Activated B cell treated with CpG ODN at 0.5 μM for 24 hours (primary cell): ENCODE data around the gene CYP3A7. TPM values are rescaled to one million over a fixed set of nuclear protein-coding genes. Genes with fewer than 3 reads are reported as not detected.
"Not testable (repeated sequence)": the region's sequence is repeated elsewhere in the genome, so short reads cannot be mapped to it uniquely, and the experiment has no call there.

ENCODE experiments used
- ATAC-seq: fragments of 200-7000 bp; cut with Tn5 transposase; one replicate; pipeline ENCODE4 v1.10.0; 2021; ENCODE audit warnings: low read depth, mild to moderate bottlenecking, moderate library complexity
- CTCF ChIA-PET: fragments of 350-600 bp; sonication (Branson Sonifier 250); formaldehyde crosslinking; loops from one replicate; lab custom pipeline; 2021; ENCODE audit warnings: antibody characterized with exemption; lab: Charles Lee
- POLR2A ChIA-PET: fragments of 350-600 bp; sonication (Branson Sonifier 250); formaldehyde crosslinking; loops from one replicate; lab custom pipeline; 2021; ENCODE audit warnings: antibody characterized with exemption; lab: Charles Lee
- DNase-seq: peaks from one replicate; pipeline ENCODE4 v3.0.0; 2022
- H3K27ac Mint-ChIP-seq: one replicate; pipeline ENCODE4 v1.8.0; 2020; ENCODE audit warnings: mixed read lengths
- H3K27me3 Mint-ChIP-seq: one replicate; pipeline ENCODE4 v1.8.0; 2021; ENCODE audit warnings: mixed read lengths
- H3K36me3 Mint-ChIP-seq: one replicate; pipeline ENCODE4 v1.8.0; 2021; ENCODE audit warnings: low read depth, mixed read lengths
- H3K4me1 Mint-ChIP-seq: one replicate; pipeline ENCODE4 v1.8.0; 2021; ENCODE audit warnings: mixed read lengths
- H3K4me3 Mint-ChIP-seq: one replicate; pipeline ENCODE4 v1.8.0; 2020; ENCODE audit warnings: mild to moderate bottlenecking, mixed read lengths
- H3K9me3 Mint-ChIP-seq: one replicate; pipeline ENCODE4 v1.8.0; 2020; ENCODE audit warnings: mixed read lengths
- CTCF ChIP-seq: fragments of 200-600 bp; IDR thresholded peaks from one replicate; pipeline ENCODE4 v1.8.0; 2022; ENCODE audit warnings: antibody characterized with exemption, mild to moderate bottlenecking
- intact Hi-C: fragments of 100-400 bp; cut with micrococcal nuclease; formaldehyde crosslinking; loops from one replicate; pipeline ENCODE4 v1.15.1; 2024
- total RNA-seq: library from RNA; stranded (reverse); gene quantifications from 2 replicates; pipeline ENCODE4 v1.2.3, GENCODE V29; 2022

The CYP3A7 gene
- total RNA-seq, 1 donor from 2014 or later, result not detected

DNA sequence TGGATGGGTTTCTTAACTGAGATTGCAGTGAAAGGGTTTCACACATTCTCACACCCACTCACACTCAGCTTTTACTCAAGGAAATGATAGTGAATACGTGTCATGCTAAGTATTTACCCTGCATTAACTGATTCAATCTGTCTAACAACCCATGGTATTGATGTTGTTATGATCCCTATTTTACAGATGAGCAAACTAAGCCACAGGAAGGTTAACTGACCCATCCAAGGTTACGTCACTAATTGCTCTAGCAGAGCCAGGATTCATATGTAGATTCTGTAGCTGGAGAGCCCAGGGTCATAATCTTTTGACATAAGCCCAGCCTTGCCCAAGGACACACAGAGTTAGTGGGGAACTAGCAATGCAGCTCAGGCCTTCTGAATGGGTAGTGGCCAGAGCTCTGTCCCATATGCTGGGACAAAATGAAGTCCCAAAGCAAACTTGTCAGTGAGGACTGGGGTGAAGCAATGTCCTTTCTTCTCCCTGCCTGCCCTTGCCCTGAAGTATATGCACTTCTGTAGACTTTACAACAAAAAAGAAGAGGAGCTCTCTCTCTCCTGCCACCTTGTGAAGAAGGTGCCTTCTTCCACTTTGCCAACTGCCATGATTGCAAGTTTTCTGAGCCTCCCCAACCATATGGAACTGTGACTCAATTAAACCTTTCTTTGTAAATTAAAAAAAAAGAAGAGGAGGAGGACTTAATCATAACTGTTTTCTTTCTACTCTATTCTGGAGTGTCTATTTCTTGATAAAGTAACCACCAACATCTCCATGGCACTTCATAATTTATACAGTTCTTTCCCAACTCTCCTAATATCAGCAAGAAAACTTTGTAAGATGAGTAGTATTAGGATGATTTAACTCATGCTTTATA is 4.9 kb upstream of the CYP3A7 start:
- no peak overlapping the region for H3K27ac Mint-ChIP-seq
- intact Hi-C loops, result no loop called here
- ChIA-PET POLR2A (no interaction called here), CTCF (no interaction called here)
- H3K9me3 Mint-ChIP-seq, result no peaks in the 10 kb centered on the region
- ATAC-seq (no peak), DNase-seq (no peak)
- no peaks in the 10 kb centered on the region for H3K4me1 Mint-ChIP-seq
- no peak overlapping the region for H3K4me3 Mint-ChIP-seq
- H3K27me3 Mint-ChIP-seq, result peaks cover 35% of the 10 kb centered on the region
- TF ChIP-seq CTCF, result no peak
- no peaks in the 10 kb centered on the region for H3K36me3 Mint-ChIP-seq

- DNase-seq, result no peak
- CTCF ChIA-PET, result no interaction called here
- Mint-ChIP-seq H3K27me3 (peaks cover 19% of the 10 kb centered on the region), H3K4me3 (no peak overlapping the region), H3K36me3 (no peaks in the 10 kb centered on the region), H3K4me1 (no peaks in the 10 kb centered on the region), H3K9me3 (no peaks in the 10 kb centered on the region), H3K27ac (no peak overlapping the region)
- ATAC-seq, result no peak
- no peak for TF ChIP-seq CTCF
- intact Hi-C loops, result no loop called here
- POLR2A ChIA-PET, result no interaction called here
Observed at GRCh38 chr7:99737726-99738125, 2.7 kb upstream of the CYP3A7 start.

- H3K4me1 Mint-ChIP-seq, H3K9me3 Mint-ChIP-seq, H3K4me3 Mint-ChIP-seq, H3K36me3 Mint-ChIP-seq, H3K27ac Mint-ChIP-seq, ATAC-seq, DNase-seq, POLR2A ChIA-PET, intact Hi-C loops, CTCF ChIA-PET: not testable (repeated sequence)
- H3K27me3 Mint-ChIP-seq, result peaks cover 13% of the 10 kb centered on the region
Observed at GRCh38 chr7:99736667-99737066, 1.7 kb upstream of the CYP3A7 start.

DNA sequence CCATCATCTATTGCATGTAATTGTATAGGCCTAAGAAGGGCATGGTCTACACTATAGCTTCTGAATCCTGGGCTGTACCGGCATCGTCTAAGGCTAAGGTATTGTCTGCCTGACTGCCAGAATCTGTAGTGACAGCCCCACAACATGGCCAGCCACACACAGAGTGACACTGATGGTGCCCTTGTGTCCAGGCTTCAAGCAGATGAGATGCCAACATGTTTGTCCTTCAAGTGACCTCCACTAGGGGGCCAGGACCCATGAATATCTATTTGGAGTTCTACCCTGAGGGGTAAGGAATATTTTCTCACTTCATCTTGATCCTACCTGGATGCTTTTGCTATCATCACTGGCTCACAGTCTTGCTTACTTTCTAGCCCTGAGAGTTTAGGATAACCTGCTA is 1.5 kb downstream of the CYP3A7 start:
- CTCF ChIA-PET, result no interaction called here
- H3K36me3 Mint-ChIP-seq, result no peaks in the 10 kb centered on the region
- H3K27ac Mint-ChIP-seq, result no peak overlapping the region
- intact Hi-C loops, result no loop called here
- ATAC-seq (no peak), DNase-seq (no peak)
- H3K27me3 Mint-ChIP-seq, result peaks cover 6% of the 10 kb centered on the region
- H3K4me1 Mint-ChIP-seq, result no peaks in the 10 kb centered on the region
- H3K4me3 Mint-ChIP-seq, result no peak overlapping the region
- TF ChIP-seq CTCF, result no peak
- POLR2A ChIA-PET, result no interaction called here
- no peaks in the 10 kb centered on the region for H3K9me3 Mint-ChIP-seq

GRCh38 chr7:99733003-99733402 is 2.0 kb downstream of the CYP3A7 start:
- Mint-ChIP-seq H3K27me3 (peaks cover 4% of the 10 kb centered on the region), H3K9me3 (no peaks in the 10 kb centered on the region), H3K4me3 (no peak overlapping the region), H3K4me1 (no peaks in the 10 kb centered on the region), H3K36me3 (no peaks in the 10 kb centered on the region), H3K27ac (no peak overlapping the region)
- TF ChIP-seq CTCF, result no peak
- intact Hi-C loops, result no loop called here
- ATAC-seq (no peak), DNase-seq (no peak)
- ChIA-PET CTCF (no interaction called here), POLR2A (no interaction called here)
